ENCODE measurements around the gene TOX2.

Gene TOX2, protein sequence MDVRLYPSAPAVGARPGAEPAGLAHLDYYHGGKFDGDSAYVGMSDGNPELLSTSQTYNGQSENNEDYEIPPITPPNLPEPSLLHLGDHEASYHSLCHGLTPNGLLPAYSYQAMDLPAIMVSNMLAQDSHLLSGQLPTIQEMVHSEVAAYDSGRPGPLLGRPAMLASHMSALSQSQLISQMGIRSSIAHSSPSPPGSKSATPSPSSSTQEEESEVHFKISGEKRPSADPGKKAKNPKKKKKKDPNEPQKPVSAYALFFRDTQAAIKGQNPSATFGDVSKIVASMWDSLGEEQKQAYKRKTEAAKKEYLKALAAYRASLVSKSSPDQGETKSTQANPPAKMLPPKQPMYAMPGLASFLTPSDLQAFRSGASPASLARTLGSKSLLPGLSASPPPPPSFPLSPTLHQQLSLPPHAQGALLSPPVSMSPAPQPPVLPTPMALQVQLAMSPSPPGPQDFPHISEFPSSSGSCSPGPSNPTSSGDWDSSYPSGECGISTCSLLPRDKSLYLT

GRCh38 chr20:43914311-43915210 is at the start of gene TOX2:
Gene TOX2 (plus strand): TSS chr20:43914852. CDS start chr20:43914892, 40 bp downstream.
- in situ Hi-C loops (cut with HindIII; ENCODE audit: low sequenced_read_pairs): no loop called here

DNA sequence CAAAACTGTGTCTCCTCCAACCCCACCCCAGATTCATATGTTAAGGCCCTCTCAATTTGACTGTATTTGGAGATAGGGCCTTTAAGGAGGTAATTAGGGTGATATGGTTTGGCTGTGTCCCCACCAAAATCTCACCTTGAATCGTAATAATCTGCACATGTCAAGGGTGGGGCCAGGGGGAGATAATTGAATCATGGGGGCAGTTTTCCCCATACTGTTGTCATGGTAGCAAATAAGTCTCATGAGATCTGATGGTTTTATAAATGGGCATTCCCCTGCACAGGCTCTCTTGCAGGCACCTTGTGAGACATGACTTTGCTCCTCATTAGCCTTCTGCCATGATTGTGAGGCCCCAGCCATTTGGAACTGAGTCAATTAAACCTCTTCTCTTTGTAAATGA is 46.6 kb upstream of the TOX2 start:
- in situ Hi-C loops (cut with HindIII; ENCODE audit: low sequenced_read_pairs): no loop called here

DNA sequence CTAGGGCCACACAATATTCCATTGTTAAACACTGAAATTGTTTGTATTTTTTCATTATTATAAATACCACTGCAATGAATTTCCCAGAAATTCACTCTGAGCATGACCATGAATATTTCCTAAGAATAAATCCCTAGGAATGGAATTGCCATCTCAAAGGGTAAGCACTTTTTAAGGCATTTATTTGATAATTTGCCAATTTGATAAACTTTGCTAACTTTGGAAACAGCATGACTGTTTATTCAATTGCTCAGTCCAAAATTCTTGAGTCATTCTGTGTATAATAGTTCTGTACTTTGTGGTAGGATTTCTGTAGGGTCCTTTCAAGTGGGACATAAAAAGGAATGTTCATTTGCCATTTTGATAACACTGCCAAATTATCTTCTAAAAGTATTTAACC is 44.2 kb upstream of the TOX2 start:
- in situ Hi-C loops (cut with HindIII; ENCODE audit: low sequenced_read_pairs): no loop called here

GRCh38 chr20:43878776-43879175 is 35.9 kb upstream of the TOX2 start:
- in situ Hi-C loops (cut with HindIII; ENCODE audit: low sequenced_read_pairs): no loop called here

- in situ Hi-C loops (cut with HindIII; ENCODE audit: low sequenced_read_pairs): no loop called here
These were observed 20.7 kb upstream of the TOX2 start for GRCh38 chr20:43893930-43894329.

- in situ Hi-C loops (cut with HindIII; ENCODE audit: low sequenced_read_pairs): no loop called here
These were observed 20.2 kb upstream of the TOX2 start for GRCh38 chr20:43894491-43894890.

- in situ Hi-C loops (cut with HindIII; ENCODE audit: low sequenced_read_pairs): no loop called here
These were observed 19.4 kb upstream of the TOX2 start for GRCh38 chr20:43895235-43895634.

- in situ Hi-C loops (cut with HindIII; ENCODE audit: low sequenced_read_pairs): no loop called here
These were observed 15.2 kb upstream of the TOX2 start for GRCh38 chr20:43899274-43900120.

GRCh38 chr20:43900121-43900466 is 14.6 kb upstream of the TOX2 start:
- in situ Hi-C loops (cut with HindIII; ENCODE audit: low sequenced_read_pairs): no loop called here

DNA sequence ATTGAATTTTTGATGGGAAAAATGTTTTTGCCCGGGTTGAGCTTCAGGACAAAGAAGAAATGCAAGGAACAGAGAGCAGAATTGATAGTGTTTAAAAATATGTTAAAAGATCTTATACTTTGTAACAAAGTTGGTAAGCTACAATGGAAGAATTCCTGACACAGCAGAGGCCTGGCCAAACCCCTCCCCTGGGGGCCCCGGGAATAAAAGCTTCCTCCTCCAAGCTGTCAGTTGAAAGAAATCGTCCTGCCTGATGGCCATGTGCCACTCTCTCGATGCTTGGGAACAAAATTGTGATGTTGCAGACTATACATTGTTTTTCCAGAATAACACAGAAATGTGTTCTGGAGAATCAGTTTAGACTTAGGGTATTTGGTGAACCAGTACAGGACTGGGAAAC is 14.2 kb upstream of the TOX2 start:
- in situ Hi-C loops (cut with HindIII; ENCODE audit: low sequenced_read_pairs): no loop called here

DNA sequence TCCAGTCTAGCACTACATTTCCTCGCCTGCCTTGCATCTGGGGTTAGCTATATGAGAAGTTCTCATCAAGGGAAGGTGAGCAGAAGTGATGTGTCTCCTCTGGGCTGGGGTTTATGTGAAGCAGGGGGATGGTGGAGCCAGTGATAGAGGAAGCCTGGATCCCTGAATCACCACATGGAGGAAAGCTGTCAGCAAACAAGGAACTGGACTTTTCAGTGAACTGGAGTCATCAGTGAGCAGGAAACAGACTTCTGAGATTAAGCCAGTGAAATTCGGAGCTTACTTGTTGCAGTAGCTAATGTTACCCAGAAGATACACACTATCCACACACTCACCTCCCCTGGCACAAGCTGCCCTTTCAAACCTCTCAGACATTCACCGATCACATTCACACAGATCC is 13.4 kb upstream of the TOX2 start:
- in situ Hi-C loops (cut with HindIII; ENCODE audit: low sequenced_read_pairs): no loop called here

DNA sequence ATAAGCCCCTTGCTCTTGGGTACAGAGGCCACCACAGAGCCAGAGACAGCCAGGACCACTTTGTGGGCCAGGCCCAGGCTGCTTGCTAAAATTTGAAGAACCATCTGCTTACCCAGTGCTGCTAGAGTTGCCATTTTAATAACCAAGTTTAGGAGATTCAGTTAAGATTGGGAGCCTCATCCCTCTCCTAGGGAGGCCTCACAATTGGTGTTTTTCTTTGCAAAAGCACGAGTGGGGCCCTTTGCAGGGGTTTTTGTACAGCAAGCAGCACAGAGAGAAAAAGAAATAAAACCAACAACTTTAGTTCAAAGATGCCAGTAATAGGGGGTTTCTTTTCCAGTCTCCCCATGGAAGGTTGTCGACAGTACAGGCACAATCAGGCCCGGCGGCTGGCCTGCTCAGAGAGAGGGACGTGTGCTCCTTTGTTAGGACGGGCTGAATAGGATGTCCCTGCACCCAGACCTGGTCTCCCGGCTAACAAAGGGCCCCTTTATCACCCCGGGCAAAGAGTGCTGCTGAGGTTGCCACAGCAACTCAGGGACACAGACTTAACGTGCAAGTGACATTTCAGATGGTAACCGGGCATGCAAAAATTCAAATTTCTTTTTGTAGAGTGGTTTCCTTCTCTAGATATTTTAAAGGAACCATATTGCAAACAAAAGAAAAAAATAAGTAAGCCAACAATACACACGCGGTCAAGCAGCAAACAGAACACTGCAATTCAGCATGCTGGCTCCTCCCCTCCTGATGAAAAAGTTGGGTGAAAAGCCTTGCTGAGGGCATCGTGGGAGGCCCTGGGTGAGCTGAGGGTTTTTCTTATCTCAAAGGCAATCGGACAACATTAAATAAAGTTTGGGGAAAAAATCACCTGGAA is 10.5 kb upstream of the TOX2 start:
- in situ Hi-C loops (cut with HindIII; ENCODE audit: low sequenced_read_pairs): no loop called here

- in situ Hi-C loops (cut with HindIII; ENCODE audit: low sequenced_read_pairs): no loop called here
These were observed 9.8 kb upstream of the TOX2 start for GRCh38 chr20:43904827-43905177.

DNA sequence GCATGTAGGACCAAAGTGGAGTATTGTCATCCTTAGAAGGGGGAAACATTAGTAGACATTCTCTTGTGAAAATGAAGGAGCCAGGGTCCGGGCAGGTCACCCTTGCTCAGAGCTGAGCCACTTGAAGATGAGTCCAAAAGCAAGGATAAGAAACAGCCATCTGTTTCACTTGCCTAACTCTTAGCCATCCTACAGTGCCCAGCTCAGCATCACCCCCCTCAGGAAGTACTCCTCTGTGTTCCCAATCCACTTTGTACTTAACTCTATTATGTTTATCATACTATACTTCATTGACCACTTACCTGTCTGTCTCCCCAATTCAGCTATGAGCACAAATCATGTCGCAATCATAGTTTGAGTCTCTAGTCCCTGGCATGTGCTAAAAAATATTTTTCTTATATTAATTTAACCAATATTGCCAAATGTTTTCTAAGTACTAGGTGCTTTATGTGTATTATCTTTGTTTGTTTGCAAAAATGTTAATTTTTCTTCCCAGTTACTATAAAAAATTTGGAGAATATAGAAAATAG is 8.1 kb upstream of the TOX2 start:
- in situ Hi-C loops (cut with HindIII; ENCODE audit: low sequenced_read_pairs): no loop called here

GRCh38 chr20:43909211-43909610 is 5.4 kb upstream of the TOX2 start:
- in situ Hi-C loops (cut with HindIII; ENCODE audit: low sequenced_read_pairs): no loop called here

- in situ Hi-C loops (cut with HindIII; ENCODE audit: low sequenced_read_pairs): no loop called here
These were observed 4.9 kb upstream of the TOX2 start for GRCh38 chr20:43909720-43910119.

GRCh38 chr20:43910564-43910963 is 4.1 kb upstream of the TOX2 start:
- in situ Hi-C loops (cut with HindIII; ENCODE audit: low sequenced_read_pairs): no loop called here

DNA sequence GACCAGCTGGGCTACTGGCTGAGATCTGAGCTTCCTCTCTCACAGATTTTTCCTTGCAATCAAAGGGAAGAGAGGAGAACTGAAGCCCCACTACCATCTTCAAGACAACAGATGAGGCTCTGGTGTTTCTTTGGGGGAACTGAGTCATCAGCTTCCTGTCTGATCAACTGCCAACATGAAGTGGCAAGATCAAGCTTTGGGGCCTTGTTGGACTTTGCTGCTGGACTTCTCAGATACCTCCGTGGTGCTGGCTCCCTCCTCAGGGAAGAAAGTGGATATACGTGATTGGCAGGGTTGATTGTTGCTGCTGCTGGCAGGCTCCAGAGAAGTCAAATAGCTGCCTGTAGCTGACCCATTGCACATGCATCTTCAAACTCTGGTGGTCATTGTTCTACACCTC is 3.6 kb upstream of the TOX2 start:
- in situ Hi-C loops (cut with HindIII; ENCODE audit: low sequenced_read_pairs): no loop called here

GRCh38 chr20:43913291-43914025 is 1.2 kb upstream of the TOX2 start:
- in situ Hi-C loops (cut with HindIII; ENCODE audit: low sequenced_read_pairs): no loop called here

Measured in DLD1 (cell line).